Glomerular visceral epithelial cell (primary cell): ENCODE measurements around the gene YJU2.
"Not testable (repeated sequence)": the region's sequence is repeated elsewhere in the genome, so short reads cannot be mapped to it uniquely, and the experiment has no call there.

ENCODE experiments used
- DNase-seq: peaks from one replicate; pipeline ENCODE4 v3.0.0-alpha.2; 2016; ENCODE audit errors: extremely low spot score

The YJU2 gene

GRCh38 chr19:4267901-4268815 lies 21.3 kb downstream of the YJU2 start:
- no peak for DNase-seq

DNA sequence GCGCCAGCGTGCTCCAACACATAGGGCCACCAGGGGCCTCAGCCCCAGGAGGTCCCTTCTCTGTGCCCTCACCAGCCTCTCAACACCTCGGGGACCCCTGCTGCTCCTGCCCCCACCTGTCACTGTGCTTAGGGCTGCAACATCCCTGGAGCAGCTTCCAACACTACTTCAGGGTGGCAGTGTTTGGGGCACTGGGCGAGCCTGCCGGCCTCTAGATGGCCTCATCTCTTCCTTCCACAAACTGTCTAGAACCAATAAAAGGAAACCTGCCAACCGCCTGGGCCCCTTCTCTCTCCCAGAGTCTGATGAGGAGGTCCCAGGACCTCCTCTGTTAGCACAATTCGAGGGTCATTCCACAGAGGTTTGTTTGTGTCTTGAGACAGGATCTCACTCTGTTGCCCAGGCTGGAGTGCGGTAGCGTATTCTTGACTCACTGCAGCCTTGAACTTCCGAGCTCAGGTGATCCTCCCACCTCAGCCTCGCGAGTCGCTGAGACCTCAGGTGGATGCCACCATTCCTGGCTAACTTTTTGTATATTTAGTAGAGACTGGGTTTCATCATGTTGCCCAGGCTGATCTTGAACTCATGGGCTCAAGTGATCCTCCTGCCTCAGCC lies 22.0 kb downstream of the YJU2 start:
- no peak for DNase-seq

GRCh38 chr19:4272894-4273293 lies 26.0 kb downstream of the YJU2 start:
- DNase-seq = no peak

GRCh38 chr19:4274321-4274686 lies 27.4 kb downstream of the YJU2 start:
- DNase-seq = not testable (repeated sequence)

- no peak for DNase-seq
Measured at GRCh38 chr19:4277191-4277696, 30.4 kb downstream of the YJU2 start.

- no peak for DNase-seq
Measured at GRCh38 chr19:4278010-4278409, 31.1 kb downstream of the YJU2 start.

GRCh38 chr19:4278419-4279266 lies 31.8 kb downstream of the YJU2 start, which contains the start of gene SHD:
TSS of gene SHD (plus strand) at chr19:4279266. CDS start at chr19:4280064, 798 bp downstream.
- no peak for DNase-seq

- DNase-seq = no peak
Measured at GRCh38 chr19:4279267-4279529, 32.3 kb downstream of the YJU2 start.

- no peak for DNase-seq
Measured at GRCh38 chr19:4279530-4280422, 32.9 kb downstream of the YJU2 start.

DNA sequence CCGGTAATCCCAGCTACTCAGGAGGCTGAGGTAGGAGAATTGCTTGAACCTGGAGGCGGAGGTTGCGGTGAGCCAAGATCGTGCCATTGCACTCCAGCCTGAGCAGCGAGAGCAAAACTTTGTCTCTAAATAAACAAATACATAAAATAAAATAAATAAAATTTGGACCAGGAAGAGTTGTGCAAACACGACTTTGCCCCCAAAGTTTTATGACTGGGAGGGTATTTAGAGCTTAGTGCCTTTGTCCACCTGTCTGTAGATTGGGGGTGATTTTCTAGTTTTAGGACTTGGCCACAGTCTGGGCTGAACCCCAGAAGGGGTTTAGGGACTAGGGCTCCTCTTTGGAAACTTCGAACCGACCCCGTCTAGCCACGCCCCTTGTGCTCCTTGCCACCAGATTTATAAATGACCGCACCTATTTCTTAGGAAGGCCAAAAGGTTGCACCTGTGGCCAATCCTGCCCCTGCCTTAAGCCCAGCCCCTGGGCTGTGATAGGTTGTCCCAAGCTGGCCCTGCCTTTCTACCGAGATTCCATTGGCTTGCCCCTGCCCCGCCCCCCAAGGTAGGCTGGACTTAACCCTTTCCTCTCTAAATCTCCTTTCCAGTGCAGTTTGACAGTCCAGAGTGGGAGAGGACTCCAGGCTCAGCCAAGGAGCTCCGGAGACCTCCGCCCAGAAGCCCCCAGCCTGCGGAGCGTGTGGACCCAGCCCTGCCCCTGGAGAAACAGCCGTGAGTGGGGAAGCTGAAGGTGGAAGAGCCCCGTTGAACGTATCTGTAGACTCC lies 37.5 kb downstream of the YJU2 start:
- peak; percentile 18 for DNase-seq

GRCh38 chr19:4284974-4285373 lies 38.1 kb downstream of the YJU2 start:
- no peak for DNase-seq

DNA sequence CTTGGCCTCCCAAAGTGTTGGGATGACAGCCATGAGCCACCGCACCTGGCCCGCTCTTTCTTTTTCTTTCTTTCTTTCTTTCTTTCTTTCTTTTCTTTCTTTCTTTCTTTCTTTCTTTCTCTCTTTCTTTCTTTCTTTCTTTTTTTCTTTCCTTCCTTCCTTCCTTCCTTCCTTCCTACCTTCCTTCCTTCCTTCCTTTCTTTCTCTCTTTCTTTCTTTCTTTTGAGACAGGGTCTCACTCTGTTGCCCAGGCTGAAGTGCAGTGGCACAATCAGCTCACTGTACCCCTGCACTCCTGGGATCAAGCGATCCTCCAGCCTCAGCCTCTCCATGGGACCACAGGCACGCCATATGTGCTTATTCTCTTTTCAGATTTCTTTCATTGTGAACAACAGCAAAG lies 39.3 kb downstream of the YJU2 start:
- not testable (repeated sequence) for DNase-seq

GRCh38 chr19:4288091-4288777 lies 41.4 kb downstream of the YJU2 start:
- DNase-seq = no peak

DNA sequence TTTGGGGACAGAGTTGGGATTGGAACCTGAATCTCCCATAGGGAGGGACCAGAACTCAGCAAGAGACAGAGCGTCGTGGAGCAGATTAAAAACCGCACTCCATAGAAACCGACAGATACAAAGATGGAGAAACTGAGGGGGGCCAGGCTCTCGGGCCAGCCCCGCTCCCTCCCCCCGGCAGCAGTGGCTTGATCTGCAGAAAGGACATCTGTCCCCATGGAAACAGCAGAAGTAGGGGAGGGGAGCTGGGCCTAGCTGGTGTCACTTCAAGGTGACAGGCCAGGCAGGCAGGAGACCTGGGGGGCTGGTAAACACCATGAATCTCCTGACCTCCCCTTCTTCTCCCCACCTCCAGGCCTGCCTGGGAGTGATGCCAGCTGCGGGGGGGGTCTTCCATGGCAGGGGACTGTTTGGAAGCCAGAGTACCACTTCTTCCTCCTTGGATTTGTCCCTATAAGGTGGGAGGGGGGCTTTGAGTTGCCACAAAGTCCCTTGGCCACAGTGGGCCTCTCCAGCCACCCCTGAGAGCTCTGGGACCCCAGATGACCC lies 44.4 kb downstream of the YJU2 start:
- DNase-seq = no peak

- DNase-seq = no peak
Measured at GRCh38 chr19:4292515-4292914, 45.6 kb downstream of the YJU2 start.

GRCh38 chr19:4294389-4294788 lies 47.5 kb downstream of the YJU2 start:
- DNase-seq = no peak

DNA sequence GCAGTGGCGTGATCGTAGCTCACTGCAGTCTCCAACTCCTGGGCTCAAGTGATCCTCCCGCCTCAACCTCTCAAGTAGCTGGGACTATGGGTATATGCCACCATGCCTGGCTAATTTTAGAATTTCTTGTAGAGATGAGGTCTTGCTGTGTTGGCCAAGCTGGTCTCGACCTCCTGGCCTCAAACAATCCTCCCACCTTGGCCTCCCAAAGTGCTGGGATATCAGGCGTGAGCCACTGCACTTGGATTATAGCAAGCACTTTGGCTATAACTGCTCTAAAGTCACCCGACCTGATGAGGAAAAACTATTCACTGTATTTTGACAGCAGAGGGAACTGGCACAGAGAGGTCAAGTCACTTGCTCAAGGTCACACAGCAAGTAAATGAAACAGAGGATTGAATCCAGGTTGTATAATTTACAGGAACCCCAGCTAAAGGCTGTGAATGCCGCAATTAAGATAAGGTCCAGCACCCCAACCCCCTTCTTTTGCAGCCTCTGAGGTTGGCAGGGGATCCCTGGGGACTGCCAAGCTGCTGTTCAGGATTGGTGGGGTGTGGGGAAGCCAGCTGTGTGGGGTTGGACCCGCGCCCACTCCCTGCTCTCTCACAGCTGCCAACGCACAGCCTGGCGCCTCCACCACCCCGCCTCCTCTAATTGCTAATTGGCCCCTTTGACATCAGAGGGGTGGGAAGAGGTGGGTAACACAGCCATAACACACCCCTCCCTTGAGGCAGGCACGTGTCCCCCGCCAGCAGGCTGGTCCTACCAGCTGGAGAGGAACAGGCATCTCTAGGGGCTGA lies 49.3 kb downstream of the YJU2 start:
- no peak for DNase-seq

GRCh38 chr19:4297901-4298809 lies 51.3 kb downstream of the YJU2 start:
- DNase-seq = no peak
